Mesenchymal stem cell (in vitro differentiated cells and primary cell): Measurements from ENCODE around the gene CTRB2.
"Not testable (repeated sequence)": the region's sequence is repeated elsewhere in the genome, so short reads cannot be mapped to it uniquely, and the experiment has no call there.

Experiments
- DNase-seq: peaks from one replicate; pipeline ENCODE4 v3.0.0-alpha.2; 2013
- H2AFZ ChIP-seq: one replicate; pipeline ENCODE4 v1.6.1; 2013; ENCODE audit warnings: low read depth, mild to moderate bottlenecking, control low read depth, inconsistent platforms, low read length, moderate library complexity
- H2AK5ac ChIP-seq: 2 replicates; pipeline ENCODE4 v1.6.1; 2013; ENCODE audit warnings: low read length, moderate library complexity, mild to moderate bottlenecking, inconsistent platforms; ENCODE audit not compliant: severe bottlenecking
- H2BK120ac ChIP-seq: one replicate; pipeline ENCODE4 v1.6.1; 2013; ENCODE audit warnings: low read depth, mild to moderate bottlenecking, inconsistent platforms, low read length, moderate library complexity
- H2BK12ac ChIP-seq, 2 experiments: one replicate each; pipeline ENCODE4 v1.6.1; 2013; ENCODE audit warnings: inconsistent platforms in 2 of 2, low read length in 2 of 2, mild to moderate bottlenecking in 2 of 2, moderate library complexity in 2 of 2, control low read depth in 1 of 2
- H2BK15ac ChIP-seq: one replicate; pipeline ENCODE4 v1.6.1; 2013; ENCODE audit warnings: mild to moderate bottlenecking, low read depth, inconsistent platforms; ENCODE audit not compliant: poor library complexity, severe bottlenecking
- H2BK5ac ChIP-seq: 2 replicates; pipeline ENCODE4 v1.6.1; 2013; ENCODE audit warnings: low read depth, mild to moderate bottlenecking, low read length, control low read depth, inconsistent platforms; ENCODE audit not compliant: poor library complexity, severe bottlenecking
- H3K14ac ChIP-seq, 2 experiments: one replicate each; pipeline ENCODE4 v1.6.1; 2013; ENCODE audit warnings: inconsistent platforms in 2 of 2, low read length in 2 of 2, control low read depth in 1 of 2, mild to moderate bottlenecking in 1 of 2, moderate library complexity in 1 of 2
- H3K18ac ChIP-seq, 2 experiments: one replicate each; pipeline ENCODE4 v1.6.1; 2013; ENCODE audit warnings: inconsistent platforms in 2 of 2, low read length in 2 of 2, control low read depth in 1 of 2, low read depth in 1 of 2, mild to moderate bottlenecking in 1 of 2
- H3K23ac ChIP-seq, 2 experiments: one replicate each; pipeline ENCODE4 v1.6.1; 2013; ENCODE audit warnings: inconsistent platforms in 2 of 2, low read length in 2 of 2, mild to moderate bottlenecking in 2 of 2, moderate library complexity in 2 of 2, control low read depth in 1 of 2
- H3K27ac ChIP-seq: 2 replicates; pipeline ENCODE4 v1.5.1; 2013; ENCODE audit warnings: mild to moderate bottlenecking, moderate library complexity, low read length, control low read depth, inconsistent platforms; ENCODE audit not compliant: poor library complexity, severe bottlenecking
- H3K27me3 ChIP-seq, 2 experiments: 2 replicates each; pipeline versions ENCODE4 v1.6.1 to v1.7.0; 2013; ENCODE audit warnings: low read length in 2 of 2, mild to moderate bottlenecking in 2 of 2, moderate library complexity in 2 of 2, control low read depth in 1 of 2, inconsistent platforms in 1 of 2; ENCODE audit not compliant: control insufficient read depth in 1 of 2, insufficient read depth in 1 of 2
- H3K36me3 ChIP-seq, 2 experiments: 2 replicates each; pipeline versions ENCODE4 v1.6.1 to v1.7.0; 2013; ENCODE audit warnings: low read length in 2 of 2, control low read depth in 1 of 2, inconsistent platforms in 1 of 2, low read depth in 1 of 2, mild to moderate bottlenecking in 1 of 2; ENCODE audit not compliant: insufficient read depth in 2 of 2, control insufficient read depth in 1 of 2
- H3K4ac ChIP-seq, 2 experiments: one replicate each; pipeline ENCODE4 v1.6.1; 2013; ENCODE audit warnings: inconsistent platforms in 2 of 2, low read length in 2 of 2, mild to moderate bottlenecking in 2 of 2, moderate library complexity in 2 of 2, control low read depth in 1 of 2, low read depth in 1 of 2
- H3K4me1 ChIP-seq: 2 replicates; pipeline ENCODE4 v1.6.1; 2013; ENCODE audit warnings: low read depth, low read length, control low read depth; ENCODE audit not compliant: control insufficient read depth, insufficient read depth
- H3K4me2 ChIP-seq: 2 replicates; pipeline ENCODE4 v1.6.1; 2013; ENCODE audit warnings: low read length, mild to moderate bottlenecking, inconsistent platforms; ENCODE audit not compliant: poor library complexity, severe bottlenecking
- H3K4me3 ChIP-seq, 2 experiments: 2 replicates each; pipeline versions ENCODE4 v1.5.1 to v1.7.0; 2013; ENCODE audit warnings: low read length in 2 of 2, mild to moderate bottlenecking in 2 of 2, control low read depth in 1 of 2, low read depth in 1 of 2; ENCODE audit not compliant: insufficient read depth in 1 of 2
- H3K79me1 ChIP-seq: replicated peaks from 2 replicates; pipeline ENCODE4 v1.6.1; 2013; ENCODE audit warnings: mild to moderate bottlenecking, control low read depth, low read length, inconsistent platforms; ENCODE audit not compliant: poor library complexity, severe bottlenecking
- H3K9ac ChIP-seq: 2 replicates; pipeline ENCODE4 v1.7.0; 2013; ENCODE audit warnings: mild to moderate bottlenecking, low read length, moderate library complexity
- H3K9me3 ChIP-seq: 2 replicates; pipeline ENCODE4 v1.7.0; 2013; ENCODE audit warnings: mild to moderate bottlenecking, low read length; ENCODE audit not compliant: control insufficient read depth
- H4K8ac ChIP-seq: one replicate; pipeline ENCODE4 v1.6.1; 2013; ENCODE audit warnings: inconsistent platforms, mild to moderate bottlenecking, low read length, moderate library complexity
- H4K91ac ChIP-seq: one replicate; pipeline ENCODE4 v1.6.1; 2013; ENCODE audit warnings: mild to moderate bottlenecking, low read length, inconsistent platforms
- WGBS: methylation state at CpG from one replicate; pipeline ENCODE4 v1.1.7; 2013; ENCODE audit warnings: mixed read lengths; 5-methylcytosine and 5-hydroxymethylcytosine counted together

Gene CTRB2

DNA sequence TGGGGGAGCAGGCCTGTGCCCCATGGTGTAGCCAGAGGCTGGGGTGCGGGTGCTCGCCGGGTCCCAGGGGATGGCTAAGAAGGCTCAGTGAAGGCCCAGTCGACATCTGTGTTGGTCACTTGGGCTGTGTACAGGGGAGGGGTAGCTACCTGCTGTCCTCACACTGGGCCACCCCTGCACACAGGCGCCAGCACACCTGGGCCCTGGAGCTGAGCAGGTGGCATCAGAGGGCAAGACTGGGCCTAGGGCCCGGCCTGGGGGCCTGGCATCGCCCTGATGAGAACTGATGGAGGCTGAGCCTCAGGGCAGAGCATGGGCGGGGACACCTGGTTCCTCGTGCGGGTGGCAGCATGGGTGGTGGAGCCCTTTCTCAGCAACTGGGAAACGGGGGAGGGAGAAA lies 870 bp upstream of the CTRB2 start:
- Histone ChIP-seq H3K4me1 (peaks cover 11% of the 10 kb centered on the region), H3K4me3 (no peak overlapping the region), H3K79me1 (no peaks in the 10 kb centered on the region), H2BK5ac (no peak overlapping the region), H3K4ac (no peak overlapping the region), H3K27ac (no peak overlapping the region), H3K14ac (no peak overlapping the region), H3K9ac (no peak overlapping the region), H4K8ac (no peak overlapping the region), H2BK12ac (no peak overlapping the region), H3K18ac (no peak overlapping the region), H3K23ac (no peak overlapping the region), H2AK5ac (no peak overlapping the region), H4K91ac (no peak overlapping the region), H3K9me3 (no peaks in the 10 kb centered on the region), H3K27me3 (peaks cover 0 to 14% of the 10 kb centered on the region in 2 experiments), H2BK120ac (no peak overlapping the region), H2AFZ (no peak overlapping the region), H2BK15ac (no peak overlapping the region), H3K4me2 (no peak overlapping the region), H3K36me3 (no peaks in the 10 kb centered on the region)
- WGBS, result 88% methylated on average over 11 of the region's 11 CpGs
- DNase-seq, result no peak

DNA sequence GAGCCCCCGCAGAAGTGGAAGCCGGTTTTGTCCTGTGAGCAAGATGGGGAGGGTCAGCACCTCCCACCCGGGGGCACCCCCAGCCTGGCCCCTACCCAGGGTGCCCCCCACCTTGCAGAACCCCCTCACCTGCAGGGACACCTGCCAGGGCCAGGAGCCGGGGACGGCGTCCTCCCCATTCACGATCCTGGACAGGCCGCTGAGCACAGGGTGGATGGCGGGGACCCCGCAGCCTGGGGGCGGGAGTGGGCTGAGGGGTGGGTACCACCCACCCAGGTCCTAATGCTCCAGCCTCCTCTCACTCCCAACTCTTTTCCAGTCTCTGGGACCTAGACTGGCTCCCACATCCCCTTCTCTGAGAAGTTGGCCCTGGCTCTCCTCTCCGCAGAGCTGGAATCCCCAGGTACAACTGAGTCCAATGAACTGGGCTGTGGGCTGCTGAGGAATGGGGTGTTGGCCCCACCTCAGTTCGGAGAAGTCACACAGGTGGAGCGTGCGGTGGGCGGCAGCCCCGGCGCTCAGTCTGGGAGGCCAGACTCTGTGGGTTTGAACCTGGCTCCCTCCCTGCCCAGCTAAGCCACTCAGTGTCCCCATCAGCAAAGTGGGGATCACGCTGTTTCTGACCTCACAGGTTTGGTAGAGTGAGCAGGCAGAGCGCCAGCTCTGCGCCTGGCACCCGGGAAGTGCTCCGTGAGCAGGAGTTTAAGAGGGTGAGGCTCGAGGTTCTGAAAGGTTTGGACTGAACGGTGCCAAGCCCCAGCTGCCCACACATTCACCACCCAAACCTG lies 806 bp downstream of the CTRB2 start:
- H3K27me3 ChIP-seq, DNase-seq, H3K79me1 ChIP-seq, H3K14ac ChIP-seq, H3K27ac ChIP-seq, H2BK15ac ChIP-seq, H4K8ac ChIP-seq, H2BK12ac ChIP-seq, H3K36me3 ChIP-seq, H2BK5ac ChIP-seq, H2BK120ac ChIP-seq, H4K91ac ChIP-seq, H3K9me3 ChIP-seq, H3K4me2 ChIP-seq, H3K23ac ChIP-seq, H3K4me3 ChIP-seq, H3K4me1 ChIP-seq, H3K18ac ChIP-seq, H2AK5ac ChIP-seq, H3K9ac ChIP-seq, H2AFZ ChIP-seq, H3K4ac ChIP-seq: not testable (repeated sequence)
- WGBS, result 91% methylated on average over 13 of the region's 25 CpGs

DNA sequence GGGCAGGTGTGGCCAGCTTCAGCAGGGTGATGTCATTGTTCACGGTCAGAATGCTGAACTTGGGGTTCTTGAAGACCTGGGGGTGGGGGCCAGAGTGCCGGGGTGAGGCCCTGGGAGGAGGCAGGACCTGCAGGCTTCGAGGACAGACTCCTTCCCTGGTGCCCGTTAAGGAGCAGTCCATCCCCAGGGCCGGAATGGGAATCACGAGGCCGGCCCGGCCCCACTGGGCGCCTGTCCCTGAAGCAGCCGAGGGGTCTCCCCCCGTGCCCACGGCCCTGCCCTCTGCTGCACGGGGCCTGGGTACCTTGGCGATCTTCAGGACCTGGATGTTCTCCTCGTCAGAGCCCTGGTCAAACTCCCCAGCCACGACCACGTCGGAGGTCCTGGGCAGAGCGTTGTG lies 1.5 kb downstream of the CTRB2 start:
- H2BK15ac ChIP-seq, H3K4ac ChIP-seq, H3K14ac ChIP-seq, H3K18ac ChIP-seq, H3K23ac ChIP-seq, H2AFZ ChIP-seq, H3K4me3 ChIP-seq, H2BK5ac ChIP-seq, H3K9me3 ChIP-seq, H3K4me2 ChIP-seq, H2BK120ac ChIP-seq, H3K36me3 ChIP-seq, H3K79me1 ChIP-seq, H2AK5ac ChIP-seq, H3K27me3 ChIP-seq, DNase-seq, H4K91ac ChIP-seq, H4K8ac ChIP-seq, H3K27ac ChIP-seq, H2BK12ac ChIP-seq, H3K9ac ChIP-seq: not testable (repeated sequence)
- H3K4me1 ChIP-seq, result peaks cover 11% of the 10 kb centered on the region
- no CpG with 5 or more reads among the region's 19 CpGs for WGBS

DNA sequence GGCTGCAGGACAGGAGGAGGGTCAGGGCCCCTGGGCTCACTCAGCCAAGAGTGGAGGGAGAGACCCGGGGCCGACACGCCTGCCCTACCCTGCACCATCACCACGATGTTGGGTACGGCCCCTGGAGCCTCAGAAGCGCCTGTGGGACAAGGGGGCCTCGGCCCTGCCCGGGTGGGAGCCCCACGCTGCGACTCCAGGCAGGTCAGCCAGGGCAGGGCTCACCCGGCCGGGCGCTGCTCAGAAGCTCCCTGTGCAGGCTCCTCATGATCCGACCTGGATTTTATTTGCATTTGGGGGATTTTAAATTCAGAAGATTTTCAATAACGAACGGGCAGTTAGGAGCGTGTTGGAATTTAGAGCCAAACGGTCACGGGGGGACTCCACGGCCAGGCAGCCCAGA lies 2.1 kb downstream of the CTRB2 start:
- not testable (repeated sequence) for H3K9ac ChIP-seq, H2BK15ac ChIP-seq

More for the DNA sequence above, 2.1 kb downstream of the CTRB2 start:
- no CpG with 5 or more reads among the region's 20 CpGs for WGBS
- not testable (repeated sequence) for H3K18ac ChIP-seq, H4K91ac ChIP-seq, H3K4ac ChIP-seq, H4K8ac ChIP-seq, H3K36me3 ChIP-seq, H3K27me3 ChIP-seq, H3K9me3 ChIP-seq, H2AK5ac ChIP-seq, H3K4me2 ChIP-seq, H3K14ac ChIP-seq, H2BK5ac ChIP-seq, H3K4me3 ChIP-seq, H3K27ac ChIP-seq, H2AFZ ChIP-seq, H2BK120ac ChIP-seq, H2BK12ac ChIP-seq, H3K79me1 ChIP-seq, H3K23ac ChIP-seq, DNase-seq
- peaks cover 11% of the 10 kb centered on the region for H3K4me1 ChIP-seq
